Measurements from ENCODE around the gene PCDHA6. TPM values are rescaled to one million over a fixed set of nuclear protein-coding genes. Genes with fewer than 3 reads are reported as not detected.

Gene PCDHA6
- total RNA-seq: 0.26 and 0.44 TPM in 2 replicates

GRCh38 chr5:140827704-140828361, at the start of gene PCDHA6:
Gene PCDHA6, plus strand, starts transcription at chr5:140827960. Its CDS starts 132 bp downstream, at chr5:140828092.

GRCh38 chr5:140785905-140786686, 41.7 kb upstream of the PCDHA6 start, which contains the start of gene PCDHA1:
Gene PCDHA1, plus strand, starts transcription at chr5:140786140.

GRCh38 chr5:140794595-140795258, 33.0 kb upstream of the PCDHA6 start, which contains the start of gene PCDHA2:
Gene PCDHA2, plus strand, starts transcription at chr5:140794852.

GRCh38 chr5:140800816-140801493, 26.8 kb upstream of the PCDHA6 start, which contains the start of gene PCDHA3:
Gene PCDHA3, plus strand, starts transcription at chr5:140801057.

GRCh38 chr5:140806834-140807775, 20.7 kb upstream of the PCDHA6 start, which contains the start of gene PCDHA4:
Gene PCDHA4, plus strand, starts transcription at chr5:140807068.

GRCh38 chr5:140821375-140822280, 6.1 kb upstream of the PCDHA6 start, which contains the start of gene PCDHA5:
Gene PCDHA5, plus strand, starts transcription at chr5:140821613.

GRCh38 chr5:140833993-140834392, 6.2 kb downstream of the PCDHA6 start, which contains the start of gene PCDHA7:
Gene PCDHA7, plus strand, starts transcription at chr5:140834269. Its CDS starts 115 bp downstream, at chr5:140834384.

GRCh38 chr5:140840978-140841962, 13.5 kb downstream of the PCDHA6 start, which contains the start of gene PCDHA8:
Gene PCDHA8, plus strand, starts transcription at chr5:140841187. Its CDS starts 135 bp downstream, at chr5:140841322.

GRCh38 chr5:140848139-140849102, 20.7 kb downstream of the PCDHA6 start, which contains the start of gene PCDHA9:
Gene PCDHA9, plus strand, starts transcription at chr5:140848382. Its CDS starts 114 bp downstream, at chr5:140848496.

GRCh38 chr5:140855772-140856674, 28.3 kb downstream of the PCDHA6 start, which contains the start of gene PCDHA10:
Gene PCDHA10, plus strand, starts transcription at chr5:140855897. Its CDS starts 152 bp downstream, at chr5:140856049.

GRCh38 chr5:140868721-140869554, 41.2 kb downstream of the PCDHA6 start, which contains the start of gene PCDHA11:
Gene PCDHA11, plus strand, starts transcription at chr5:140868957. Its CDS starts 147 bp downstream, at chr5:140869104.

GRCh38 chr5:140875085-140876065, 47.6 kb downstream of the PCDHA6 start, which contains the start of gene PCDHA12:
Gene PCDHA12, plus strand, starts transcription at chr5:140875308. Its CDS starts 165 bp downstream, at chr5:140875473.

